T-helper 1 cell treated with Interleukin-12 subunit alpha and Interleukin-12 subunit beta and Interleukin-4 antibody, amounts not matched to agents 30 μg/mL and 1 μg/mL, for 36 hours (primary cell): ENCODE measurements around the gene PLCL2.

Experiments used
- H3K27ac Mint-ChIP-seq: one replicate; pipeline ENCODE4 v1.8.0; 2021; ENCODE audit warnings: mild to moderate bottlenecking, mixed read lengths
- H3K27me3 Mint-ChIP-seq: one replicate; pipeline ENCODE4 v1.8.0; 2021; ENCODE audit warnings: low read depth, mixed read lengths
- H3K36me3 Mint-ChIP-seq: one replicate; pipeline ENCODE4 v1.8.0; 2021; ENCODE audit warnings: low read depth, mixed read lengths
- H3K4me1 Mint-ChIP-seq: one replicate; pipeline ENCODE4 v1.8.0; 2021; ENCODE audit warnings: low read depth, mixed read lengths
- H3K4me3 Mint-ChIP-seq: one replicate; pipeline ENCODE4 v1.8.0; 2021; ENCODE audit warnings: mild to moderate bottlenecking, moderate library complexity, mixed read lengths
- H3K9me3 Mint-ChIP-seq: one replicate; pipeline ENCODE4 v1.8.0; 2021; ENCODE audit warnings: mixed read lengths

PLCL2 gene

DNA sequence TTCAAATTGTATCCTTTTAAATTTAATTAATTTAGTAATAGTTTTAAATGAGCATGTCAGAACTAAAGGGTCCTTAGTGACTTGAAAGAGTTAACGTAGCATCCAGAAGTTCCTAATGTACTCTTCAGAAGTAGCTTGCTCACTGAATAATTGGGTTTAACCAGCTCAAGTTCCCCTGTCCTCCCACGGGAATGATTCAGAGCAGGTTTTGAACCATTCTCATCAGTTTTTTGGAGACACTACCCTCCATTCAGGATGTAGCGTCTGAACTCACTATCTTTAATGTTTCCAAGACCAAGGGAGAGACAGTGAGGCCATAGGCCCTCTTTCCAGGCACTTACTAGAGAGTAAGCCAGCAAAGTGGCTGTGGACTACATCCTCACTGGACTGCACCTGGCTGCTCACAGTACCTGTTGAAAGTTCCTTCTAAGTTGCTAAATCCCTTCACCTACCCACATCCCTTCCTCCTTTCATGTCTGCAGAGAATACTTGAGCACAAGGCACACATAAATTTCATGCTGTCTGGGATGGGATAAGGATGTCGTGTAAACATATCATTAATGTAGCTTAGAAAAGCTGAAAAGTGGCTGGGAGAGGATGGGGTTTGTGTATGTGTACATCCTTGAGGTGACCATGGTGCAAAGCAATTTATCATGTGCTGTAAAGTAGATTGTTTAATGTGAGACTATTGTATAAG lies 146.3 kb downstream of the PLCL2 start:
- Mint-ChIP-seq H3K4me3 (no peak overlapping the region), H3K27me3 (no peaks in the 10 kb centered on the region), H3K27ac (no peak overlapping the region), H3K4me1 (peaks cover 50% of the 10 kb centered on the region), H3K36me3 (peaks cover 8% of the 10 kb centered on the region), H3K9me3 (no peaks in the 10 kb centered on the region)

DNA sequence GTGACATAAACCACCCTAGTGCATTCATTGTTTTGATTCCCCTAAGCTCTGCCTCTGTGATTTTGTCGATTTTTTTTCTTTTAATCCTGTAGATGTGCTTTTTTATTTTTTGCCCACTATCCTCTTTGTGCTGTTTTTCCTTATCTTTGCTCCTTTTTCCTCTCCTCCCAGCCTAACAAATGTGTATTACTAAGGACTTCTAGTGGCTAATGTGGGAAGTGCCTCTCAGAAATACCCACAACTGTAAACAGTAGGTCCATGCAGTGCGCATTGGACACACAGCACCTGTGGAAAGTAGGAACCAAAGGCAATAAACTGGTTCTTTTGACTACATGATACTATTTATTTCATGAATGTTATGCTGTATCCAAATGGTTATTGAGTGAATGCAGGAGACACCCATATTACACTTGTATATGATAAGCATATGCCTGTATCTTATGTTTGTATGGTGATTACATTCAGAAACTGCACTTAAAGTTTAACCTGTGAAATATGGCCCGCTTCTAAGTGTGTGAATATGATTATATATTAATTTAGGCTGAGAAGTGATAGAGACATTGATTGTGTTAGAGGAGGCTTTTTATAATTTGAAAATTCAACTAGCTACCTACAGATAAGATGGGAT lies 147.8 kb downstream of the PLCL2 start:
- Mint-ChIP-seq H3K4me1 (peaks cover 49% of the 10 kb centered on the region), H3K9me3 (no peaks in the 10 kb centered on the region), H3K4me3 (no peak overlapping the region), H3K27me3 (no peaks in the 10 kb centered on the region), H3K27ac (no peak overlapping the region), H3K36me3 (peaks cover 15% of the 10 kb centered on the region)

- peaks cover 15% of the 10 kb centered on the region for H3K36me3 Mint-ChIP-seq
- H3K4me1 Mint-ChIP-seq = peaks cover 46% of the 10 kb centered on the region
- H3K4me3 Mint-ChIP-seq = no peak overlapping the region
- no peak overlapping the region for H3K27ac Mint-ChIP-seq
- H3K9me3 Mint-ChIP-seq = no peaks in the 10 kb centered on the region
- H3K27me3 Mint-ChIP-seq = no peaks in the 10 kb centered on the region
Observed at GRCh38 chr3:17033516-17034168, 148.9 kb downstream of the PLCL2 start.

DNA sequence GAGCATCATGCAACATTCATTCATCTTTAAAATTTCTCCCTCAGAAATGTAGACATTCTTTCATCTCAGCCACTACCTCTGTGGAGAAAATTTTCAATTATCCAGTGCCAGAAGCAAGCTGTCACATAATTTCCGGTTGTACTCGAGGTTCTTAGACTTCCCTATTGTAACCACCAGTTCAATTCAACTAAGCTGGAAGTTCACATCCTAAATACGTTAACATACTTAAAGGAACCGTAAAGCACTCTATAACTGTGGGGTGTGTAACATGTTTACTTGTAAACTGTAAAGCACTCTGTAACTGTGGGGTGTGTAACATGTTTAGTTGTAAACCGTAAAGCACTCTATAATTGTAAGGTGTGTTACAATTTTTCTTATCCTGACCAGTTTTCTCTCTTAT lies 150.3 kb downstream of the PLCL2 start:
- Mint-ChIP-seq H3K27ac (no peak overlapping the region), H3K36me3 (peaks cover 11% of the 10 kb centered on the region), H3K4me1 (peaks cover 40% of the 10 kb centered on the region), H3K4me3 (no peak overlapping the region), H3K9me3 (no peaks in the 10 kb centered on the region), H3K27me3 (no peaks in the 10 kb centered on the region)

GRCh38 chr3:17035966-17036365 lies 151.2 kb downstream of the PLCL2 start:
- Mint-ChIP-seq H3K27ac (no peak overlapping the region), H3K27me3 (no peaks in the 10 kb centered on the region), H3K9me3 (no peaks in the 10 kb centered on the region), H3K36me3 (peaks cover 14% of the 10 kb centered on the region), H3K4me1 (peaks cover 37% of the 10 kb centered on the region), H3K4me3 (no peak overlapping the region)

DNA sequence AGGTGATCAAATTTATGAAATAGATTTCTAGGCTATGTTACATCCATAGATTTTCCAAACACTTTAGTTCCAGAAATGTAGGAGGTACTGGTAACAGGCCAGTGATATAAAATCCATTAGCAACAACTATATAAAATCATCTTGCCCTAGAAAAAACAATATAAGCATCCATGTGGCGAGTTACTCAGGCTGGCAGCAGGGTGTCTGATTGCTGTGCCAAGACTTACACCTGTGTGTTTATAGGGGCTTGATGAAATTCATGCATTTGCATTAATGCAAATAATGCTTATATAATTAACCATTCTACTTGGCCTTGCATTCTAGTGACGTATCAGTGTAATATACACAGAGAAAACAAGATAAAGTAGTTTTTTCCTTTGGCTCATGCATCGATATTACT lies 153.4 kb downstream of the PLCL2 start:
- peaks cover 23% of the 10 kb centered on the region for H3K4me1 Mint-ChIP-seq
- no peak overlapping the region for H3K4me3 Mint-ChIP-seq
- H3K27me3 Mint-ChIP-seq = no peaks in the 10 kb centered on the region
- no peaks in the 10 kb centered on the region for H3K9me3 Mint-ChIP-seq
- H3K36me3 Mint-ChIP-seq = peaks cover 21% of the 10 kb centered on the region
- no peak overlapping the region for H3K27ac Mint-ChIP-seq

DNA sequence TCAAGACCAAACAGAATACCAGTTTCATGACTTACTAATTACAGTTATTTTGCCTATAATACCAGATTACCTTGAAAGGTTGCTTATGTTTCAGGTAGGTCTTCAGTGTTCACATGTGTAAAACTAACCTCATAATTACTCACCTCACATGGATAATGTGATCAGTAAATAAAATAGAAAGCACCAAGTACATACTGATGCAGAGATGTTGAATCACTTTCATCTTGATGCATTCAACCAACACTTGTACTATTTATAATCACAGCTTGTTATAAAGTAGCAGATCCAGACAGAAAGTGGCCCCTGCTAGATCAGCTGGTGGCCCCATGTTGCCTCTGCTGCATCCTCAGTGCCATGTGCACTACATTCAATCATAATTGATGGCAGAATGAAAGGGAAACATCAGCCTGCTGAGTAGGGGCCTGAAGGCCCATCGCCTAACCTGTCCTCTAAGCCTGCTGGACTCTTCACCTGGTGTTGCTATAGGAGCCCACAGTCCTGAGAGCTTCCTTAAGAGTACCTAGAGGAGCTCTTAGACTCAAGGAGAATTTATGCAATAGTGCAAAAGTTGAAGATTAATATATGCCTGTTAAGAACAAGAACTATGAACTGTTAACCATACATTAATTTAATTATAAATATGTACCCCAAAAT lies 154.3 kb downstream of the PLCL2 start:
- Mint-ChIP-seq H3K36me3 (peaks cover 26% of the 10 kb centered on the region), H3K27ac (no peak overlapping the region), H3K4me3 (no peak overlapping the region), H3K4me1 (peaks cover 21% of the 10 kb centered on the region), H3K9me3 (no peaks in the 10 kb centered on the region), H3K27me3 (no peaks in the 10 kb centered on the region)

DNA sequence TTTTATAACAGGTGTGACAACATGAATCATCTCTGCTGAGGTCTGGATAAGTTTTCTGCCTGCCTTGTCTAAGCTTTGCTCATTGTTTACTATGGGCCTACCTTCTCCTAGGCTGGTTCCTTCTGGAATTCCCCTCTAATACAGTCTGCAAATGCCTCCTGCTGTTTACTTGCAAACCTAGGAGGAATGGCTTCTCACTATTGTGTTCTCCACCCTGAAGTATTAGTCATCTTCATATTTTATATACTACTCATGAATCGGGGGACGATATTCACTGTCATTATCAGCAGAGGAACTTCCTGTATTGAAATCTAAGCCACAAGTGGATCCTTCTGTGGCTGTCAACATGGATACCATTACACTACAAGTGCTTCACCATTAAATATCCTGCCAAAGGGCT lies 154.8 kb downstream of the PLCL2 start:
- no peaks in the 10 kb centered on the region for H3K9me3 Mint-ChIP-seq
- no peaks in the 10 kb centered on the region for H3K27me3 Mint-ChIP-seq
- H3K27ac Mint-ChIP-seq = no peak overlapping the region
- no peak overlapping the region for H3K4me3 Mint-ChIP-seq
- H3K36me3 Mint-ChIP-seq = peaks cover 25% of the 10 kb centered on the region
- peaks cover 24% of the 10 kb centered on the region for H3K4me1 Mint-ChIP-seq

GRCh38 chr3:17040322-17040989 lies 155.7 kb downstream of the PLCL2 start:
- H3K4me1 Mint-ChIP-seq = peaks cover 24% of the 10 kb centered on the region
- no peaks in the 10 kb centered on the region for H3K27me3 Mint-ChIP-seq
- no peak overlapping the region for H3K27ac Mint-ChIP-seq
- H3K4me3 Mint-ChIP-seq = no peak overlapping the region
- H3K9me3 Mint-ChIP-seq = no peaks in the 10 kb centered on the region
- H3K36me3 Mint-ChIP-seq = peaks cover 28% of the 10 kb centered on the region

GRCh38 chr3:17040990-17041377 lies 156.2 kb downstream of the PLCL2 start:
- no peak overlapping the region for H3K27ac Mint-ChIP-seq
- H3K9me3 Mint-ChIP-seq = no peaks in the 10 kb centered on the region
- no peaks in the 10 kb centered on the region for H3K27me3 Mint-ChIP-seq
- peaks cover 33% of the 10 kb centered on the region for H3K36me3 Mint-ChIP-seq
- H3K4me3 Mint-ChIP-seq = no peak overlapping the region
- H3K4me1 Mint-ChIP-seq = peaks cover 29% of the 10 kb centered on the region

- Mint-ChIP-seq H3K27ac (no peak overlapping the region), H3K9me3 (peaks cover 7% of the 10 kb centered on the region), H3K36me3 (peaks cover 48% of the 10 kb centered on the region), H3K4me1 (peaks cover 40% of the 10 kb centered on the region), H3K27me3 (no peaks in the 10 kb centered on the region), H3K4me3 (no peak overlapping the region)
Observed at GRCh38 chr3:17044855-17045254, 160.1 kb downstream of the PLCL2 start.

- Mint-ChIP-seq H3K27me3 (no peaks in the 10 kb centered on the region), H3K36me3 (peaks cover 56% of the 10 kb centered on the region), H3K4me1 (peaks cover 42% of the 10 kb centered on the region), H3K27ac (peak overlapping the region; percentile 3), H3K9me3 (peaks cover 14% of the 10 kb centered on the region), H3K4me3 (no peak overlapping the region)
Observed at GRCh38 chr3:17045705-17046104, 160.9 kb downstream of the PLCL2 start.

GRCh38 chr3:17046623-17047022 lies 161.9 kb downstream of the PLCL2 start:
- no peak overlapping the region for H3K27ac Mint-ChIP-seq

DNA sequence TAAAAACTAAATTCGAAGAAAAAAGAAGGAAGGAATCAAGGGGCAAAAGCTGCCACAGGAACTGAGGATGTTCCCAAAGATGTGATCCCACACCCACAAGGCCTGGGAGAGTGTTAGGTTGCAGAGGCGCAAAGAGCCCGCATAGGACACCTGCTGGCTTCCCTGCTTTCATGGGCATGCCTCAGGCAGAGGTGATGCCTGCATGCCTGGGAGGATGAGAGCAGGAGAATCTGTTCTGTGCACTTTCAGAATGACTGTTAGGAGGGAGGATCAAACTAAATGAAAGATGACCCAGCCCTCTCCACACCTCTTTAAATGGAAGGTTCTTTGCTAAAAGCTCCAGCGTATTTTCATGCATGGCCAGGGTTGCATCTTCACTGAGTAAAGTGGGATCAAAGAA lies 162.4 kb downstream of the PLCL2 start:
- Mint-ChIP-seq H3K27me3 (no peaks in the 10 kb centered on the region), H3K4me1 (peaks cover 40% of the 10 kb centered on the region), H3K9me3 (peaks cover 16% of the 10 kb centered on the region), H3K4me3 (no peak overlapping the region), H3K27ac (no peak overlapping the region), H3K36me3 (peaks cover 62% of the 10 kb centered on the region)

More at GRCh38 chr3:17046623-17047022, 161.9 kb downstream of the PLCL2 start:
- H3K9me3 Mint-ChIP-seq = peaks cover 16% of the 10 kb centered on the region
- no peaks in the 10 kb centered on the region for H3K27me3 Mint-ChIP-seq
- peaks cover 56% of the 10 kb centered on the region for H3K36me3 Mint-ChIP-seq
- H3K4me1 Mint-ChIP-seq = peaks cover 40% of the 10 kb centered on the region
- no peak overlapping the region for H3K4me3 Mint-ChIP-seq
